ENCODE measurements around the gene CCDC7.

GRCh38 chr10:32692174-32692573, 246.2 kb downstream of the CCDC7 start:
- no peak for TF ChIP-seq EZH2 (IDR thresholded peaks at IDR 0.05; ENCODE audit: insufficient read depth, low read length)
- TF ChIP-seq, protein P1, sequence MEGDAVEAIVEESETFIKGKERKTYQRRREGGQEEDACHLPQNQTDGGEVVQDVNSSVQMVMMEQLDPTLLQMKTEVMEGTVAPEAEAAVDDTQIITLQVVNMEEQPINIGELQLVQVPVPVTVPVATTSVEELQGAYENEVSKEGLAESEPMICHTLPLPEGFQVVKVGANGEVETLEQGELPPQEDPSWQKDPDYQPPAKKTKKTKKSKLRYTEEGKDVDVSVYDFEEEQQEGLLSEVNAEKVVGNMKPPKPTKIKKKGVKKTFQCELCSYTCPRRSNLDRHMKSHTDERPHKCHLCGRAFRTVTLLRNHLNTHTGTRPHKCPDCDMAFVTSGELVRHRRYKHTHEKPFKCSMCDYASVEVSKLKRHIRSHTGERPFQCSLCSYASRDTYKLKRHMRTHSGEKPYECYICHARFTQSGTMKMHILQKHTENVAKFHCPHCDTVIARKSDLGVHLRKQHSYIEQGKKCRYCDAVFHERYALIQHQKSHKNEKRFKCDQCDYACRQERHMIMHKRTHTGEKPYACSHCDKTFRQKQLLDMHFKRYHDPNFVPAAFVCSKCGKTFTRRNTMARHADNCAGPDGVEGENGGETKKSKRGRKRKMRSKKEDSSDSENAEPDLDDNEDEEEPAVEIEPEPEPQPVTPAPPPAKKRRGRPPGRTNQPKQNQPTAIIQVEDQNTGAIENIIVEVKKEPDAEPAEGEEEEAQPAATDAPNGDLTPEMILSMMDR (IDR thresholded peaks at IDR 0.05; ENCODE audit: insufficient read depth, low read depth, low read length), result no peak
